ENCODE measurements around the gene MINPP1.

- no peak for TF ChIP-seq EZH2 (IDR thresholded peaks at IDR 0.05)
- TF ChIP-seq SIN3A (IDR thresholded peaks at IDR 0.05; ENCODE audit: low read depth), result no peak
- no peak for TF ChIP-seq CTCF (IDR thresholded peaks at IDR 0.05 in 2 of 3, conservative IDR thresholded peaks at IDR 0.05 in 1 of 3; ENCODE audit: borderline replicate concordance in 1 of 3, insufficient read depth in 1 of 3, low read depth in 2 of 3, low read length in 2 of 3)
- TF ChIP-seq POLR2AphosphoS5 (IDR thresholded peaks at IDR 0.05; ENCODE audit: low read depth, low read length), result no peak
- TF ChIP-seq ZFX (IDR thresholded peaks at IDR 0.05), result no peak
- no peak for TF ChIP-seq JUND (IDR thresholded peaks at IDR 0.05)
- TF ChIP-seq POLR2A (IDR thresholded peaks at IDR 0.05; ENCODE audit: borderline replicate concordance, extremely low read depth, insufficient read depth, insufficient read length), result no peak
Observed at GRCh38 chr10:87593702-87594101, 89.0 kb downstream of the MINPP1 start.
